NOMO-1 treated with dmso at 0.1 percent for 144 hours (cell line): ENCODE data around the gene WDR4.
"Not testable (repeated sequence)": the region's sequence is repeated elsewhere in the genome, so short reads cannot be mapped to it uniquely, and the experiment has no call there.

Source experiments
- DNase-seq: peaks from one replicate; lab custom pipeline; 2025; ENCODE audit not compliant: unreplicated experiment; lab: John Stamatoyannopoulos, UW

The WDR4 gene, protein sequence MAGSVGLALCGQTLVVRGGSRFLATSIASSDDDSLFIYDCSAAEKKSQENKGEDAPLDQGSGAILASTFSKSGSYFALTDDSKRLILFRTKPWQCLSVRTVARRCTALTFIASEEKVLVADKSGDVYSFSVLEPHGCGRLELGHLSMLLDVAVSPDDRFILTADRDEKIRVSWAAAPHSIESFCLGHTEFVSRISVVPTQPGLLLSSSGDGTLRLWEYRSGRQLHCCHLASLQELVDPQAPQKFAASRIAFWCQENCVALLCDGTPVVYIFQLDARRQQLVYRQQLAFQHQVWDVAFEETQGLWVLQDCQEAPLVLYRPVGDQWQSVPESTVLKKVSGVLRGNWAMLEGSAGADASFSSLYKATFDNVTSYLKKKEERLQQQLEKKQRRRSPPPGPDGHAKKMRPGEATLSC

GRCh38 chr21:42878993-42879787 is at the start of gene WDR4:
Gene WDR4, minus strand, starts transcription at chr21:42879539. Its CDS starts 44 bp downstream, at chr21:42879495.
- peak; percentile 92 for DNase-seq

DNA sequence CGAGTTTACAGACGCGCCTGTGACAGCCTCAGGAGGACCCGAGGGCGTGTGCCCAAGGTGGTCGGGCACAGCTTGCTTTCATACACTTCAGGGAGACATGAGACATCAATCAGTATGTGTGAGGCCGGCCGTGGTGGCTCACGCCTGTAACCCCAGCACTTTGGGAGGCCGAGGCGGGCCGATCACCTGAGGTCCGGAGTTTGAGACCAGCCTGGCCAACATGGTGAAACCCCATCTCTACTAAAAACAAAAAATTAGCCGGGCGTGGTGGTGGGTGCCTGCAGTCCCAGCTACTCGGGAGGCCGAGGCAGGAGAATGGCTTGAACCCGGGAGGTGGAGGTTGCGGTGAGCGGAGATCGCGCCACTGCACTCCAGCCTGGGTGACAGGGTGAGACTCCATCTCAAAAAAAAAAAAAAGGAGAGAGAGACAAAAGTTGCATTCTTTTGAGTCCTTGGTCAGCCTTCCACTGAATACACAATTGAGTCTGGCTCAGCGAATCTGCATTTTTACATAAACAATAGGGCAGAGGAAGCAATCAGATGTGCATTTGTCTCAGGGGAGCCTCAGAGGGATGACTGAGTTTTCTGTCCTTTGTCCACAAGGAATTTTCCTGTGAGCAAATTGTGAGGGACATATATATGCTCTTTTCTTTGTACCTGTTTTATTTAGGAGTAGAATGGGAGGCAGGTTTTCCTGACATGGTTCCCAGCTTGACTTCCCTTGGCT is 48.3 kb upstream of the WDR4 start:
- not testable (repeated sequence) for DNase-seq

DNA sequence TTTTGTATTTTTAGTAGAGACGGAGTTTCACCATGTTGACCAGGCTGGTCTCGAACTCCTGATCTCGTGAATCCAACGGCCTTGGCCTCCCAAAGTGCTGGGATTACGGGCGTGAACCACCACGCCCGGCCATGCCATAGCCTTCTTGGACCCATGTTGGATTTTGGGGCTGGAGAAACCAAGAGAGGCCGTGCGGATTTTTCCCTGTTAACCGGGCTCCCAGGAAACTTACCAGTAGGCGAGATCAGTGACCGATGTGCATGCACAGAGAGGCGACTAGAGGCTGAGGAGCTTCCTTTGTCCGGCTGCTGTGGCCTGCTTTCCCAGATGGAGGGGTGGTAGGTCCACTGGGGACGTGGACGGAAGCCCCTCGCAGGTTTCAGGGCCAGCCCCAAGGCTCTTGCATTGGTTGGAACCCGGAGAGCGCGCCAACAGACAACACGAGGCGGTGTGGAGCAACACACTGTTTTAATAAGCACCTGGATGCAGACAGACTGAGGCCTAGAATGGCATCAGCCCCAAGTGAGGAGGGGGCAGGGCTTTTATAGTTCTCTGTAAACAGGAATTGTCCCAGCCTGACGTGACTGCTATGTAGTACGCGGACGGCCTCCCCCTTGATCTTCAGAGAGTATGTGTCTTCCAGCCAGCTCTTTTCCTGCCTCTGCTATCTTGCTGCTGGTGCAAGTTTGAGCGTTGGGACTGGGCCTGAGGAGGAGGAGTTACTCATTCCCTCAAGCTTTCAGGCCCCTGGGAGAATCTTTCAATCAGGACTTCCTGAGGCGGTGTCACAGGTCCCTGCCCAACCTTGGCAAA is 46.0 kb upstream of the WDR4 start, which contains the start of gene ERVH48-1:
TSS of gene ERVH48-1 (minus strand) at position 517 of the 813 bp plus-strand sequence. CDS start 6,624 bp downstream, outside the sequence.
- DNase-seq, result no peak

DNA sequence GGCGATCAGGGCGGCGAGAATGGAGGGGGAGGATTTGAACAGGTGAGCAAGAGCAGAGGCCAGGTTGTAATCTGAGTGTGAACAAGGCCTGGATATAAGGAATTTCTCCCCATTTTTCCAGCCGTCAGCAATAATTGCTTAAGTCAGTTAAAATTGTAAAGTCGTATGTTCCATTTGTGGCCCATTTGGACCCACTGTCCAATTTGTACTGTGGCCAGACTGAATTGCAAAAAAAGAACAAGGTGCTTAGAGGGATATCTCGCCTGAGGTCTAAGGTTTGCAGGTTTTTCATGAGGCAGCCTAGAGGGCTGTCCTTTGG is 45.1 kb upstream of the WDR4 start:
- DNase-seq, result no peak

GRCh38 chr21:42923553-42924432 is 44.5 kb upstream of the WDR4 start:
- DNase-seq, result peak; percentile 94

DNA sequence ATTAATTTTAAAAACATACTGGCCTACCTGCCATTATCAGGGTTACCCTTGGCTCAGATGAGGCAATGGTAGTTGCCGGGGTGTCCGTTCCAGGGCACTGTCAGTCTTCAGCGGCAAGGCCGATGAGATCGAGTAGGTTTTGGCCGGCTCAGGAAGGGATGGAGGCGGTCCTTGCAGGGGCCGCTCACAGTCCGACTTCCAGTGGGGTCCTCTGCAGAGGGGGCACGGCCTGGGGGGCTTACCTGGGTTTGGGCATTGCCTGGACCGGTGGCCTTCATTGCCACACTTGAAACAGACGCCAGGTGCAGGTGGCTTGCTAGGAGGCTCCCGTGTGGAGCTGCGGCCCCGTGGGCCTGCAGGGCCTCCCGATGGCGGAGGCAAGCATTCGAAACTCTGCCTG is 43.6 kb upstream of the WDR4 start:
- no peak for DNase-seq

GRCh38 chr21:42921927-42922326 is 42.6 kb upstream of the WDR4 start:
- DNase-seq, result no peak

GRCh38 chr21:42918291-42918690 is 39.0 kb upstream of the WDR4 start:
- no peak for DNase-seq

DNA sequence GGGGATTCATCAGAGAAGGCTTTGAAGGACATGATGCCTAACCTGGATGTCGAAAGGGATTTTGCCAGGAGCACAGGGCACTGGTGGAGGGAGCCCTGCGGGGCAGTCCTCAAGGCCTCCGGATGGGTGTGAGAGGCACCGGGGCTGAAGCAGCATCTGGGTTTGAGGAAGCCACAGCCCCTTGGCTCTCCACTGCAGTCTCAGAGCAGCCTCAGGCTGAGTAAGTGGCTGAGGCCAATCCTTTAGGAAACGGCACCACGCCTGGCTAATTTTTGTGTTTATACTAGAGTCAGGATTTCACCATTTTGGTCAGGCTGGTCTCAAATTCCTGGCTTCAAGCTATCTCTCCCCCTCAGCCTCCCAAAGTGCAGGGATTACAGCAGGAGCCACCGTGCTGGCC is 34.1 kb upstream of the WDR4 start:
- DNase-seq, result no peak

- DNase-seq, result not testable (repeated sequence)
These were observed 32.6 kb upstream of the WDR4 start for GRCh38 chr21:42911920-42912319.

GRCh38 chr21:42908484-42908883 is 29.1 kb upstream of the WDR4 start:
- not testable (repeated sequence) for DNase-seq

GRCh38 chr21:42906233-42906632 is 26.9 kb upstream of the WDR4 start:
- no peak for DNase-seq

GRCh38 chr21:42905195-42905594 is 25.9 kb upstream of the WDR4 start:
- DNase-seq, result no peak

DNA sequence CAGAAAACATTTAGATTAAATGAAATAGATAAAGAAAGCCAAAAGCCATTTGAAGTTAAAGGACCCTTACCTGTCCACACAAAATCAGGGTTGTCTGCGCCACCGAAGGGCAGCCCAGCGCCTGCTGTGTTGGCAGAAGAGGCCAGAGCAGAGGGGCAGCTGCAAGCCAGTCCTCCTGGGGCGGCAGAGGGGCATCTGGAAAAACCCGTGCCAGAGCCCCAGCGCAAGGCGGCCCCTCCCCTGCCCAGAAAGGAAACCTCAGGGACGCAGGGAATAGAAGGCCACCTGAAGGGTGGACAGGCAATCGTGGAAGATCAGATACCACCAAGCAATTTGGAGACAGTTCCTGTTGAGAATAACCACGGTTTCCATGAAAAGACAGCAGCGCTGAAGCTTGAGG is 24.5 kb upstream of the WDR4 start:
- DNase-seq, result no peak

DNA sequence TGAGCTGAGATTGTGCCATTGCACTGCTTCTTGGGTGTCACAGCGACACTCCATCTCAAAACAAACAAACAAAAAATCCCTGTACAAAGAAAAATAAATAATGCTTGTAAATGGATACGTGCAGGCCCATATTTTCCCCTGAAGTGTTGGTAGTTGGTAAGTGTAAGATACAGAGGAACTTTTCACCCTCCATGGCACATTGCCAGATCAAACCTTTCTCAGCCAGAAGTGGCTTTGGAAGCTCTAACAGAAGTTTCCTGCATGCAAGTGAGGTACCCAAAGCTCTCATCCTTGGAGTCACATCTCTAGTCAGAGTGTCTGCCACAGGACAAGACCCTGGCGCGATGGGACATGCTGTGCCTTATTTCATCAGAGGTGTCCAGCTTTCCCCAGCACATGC is 21.1 kb upstream of the WDR4 start:
- DNase-seq, result no peak

GRCh38 chr21:42892931-42893755 is 13.8 kb upstream of the WDR4 start, which contains the start of gene NDUFV3:
Gene NDUFV3, plus strand, starts transcription at chr21:42893309. Its CDS starts 25 bp downstream, at chr21:42893334.
- DNase-seq, result peak; percentile 95

- no peak for DNase-seq
These were observed 13.2 kb upstream of the WDR4 start for GRCh38 chr21:42892582-42892930.

GRCh38 chr21:42887326-42887725 is 8.0 kb upstream of the WDR4 start:
- no peak for DNase-seq

DNA sequence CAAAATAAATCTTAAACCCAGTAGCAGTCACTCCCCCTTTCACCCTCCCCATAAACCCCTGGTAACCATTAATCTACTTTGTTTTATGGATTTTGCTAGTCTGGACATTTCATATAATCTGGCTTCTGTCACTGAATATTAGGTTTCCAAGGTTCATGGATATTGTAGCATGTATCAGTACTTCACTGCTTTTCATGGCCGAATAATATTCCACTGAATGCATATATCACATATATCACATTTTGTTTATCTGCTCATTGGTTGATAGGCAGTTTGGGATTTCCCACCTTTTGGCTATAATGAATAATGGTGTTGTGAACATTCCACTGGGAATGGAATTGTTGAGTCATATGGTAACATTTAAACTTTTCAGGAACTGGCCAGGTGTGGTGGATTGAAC is 4.6 kb upstream of the WDR4 start:
- DNase-seq, result no peak
